Mucosa of stomach (tissue), 1 donor: ENCODE measurements around the gene PHF10.
A peak's percentile ranks its signal among the peaks of the same experiment; 100 is the strongest.
"Not testable (repeated sequence)": the region's sequence is repeated elsewhere in the genome, so short reads cannot be mapped to it uniquely, and the experiment has no call there.

Source experiments
- H3K27me3 ChIP-seq: one replicate; pipeline ENCODE4 v1.7.0; 2013; ENCODE audit warnings: mild to moderate bottlenecking, low read length; ENCODE audit not compliant: control insufficient read depth, insufficient read depth
- H3K36me3 ChIP-seq: one replicate; pipeline ENCODE4 v1.7.0; 2013; ENCODE audit warnings: low read length; ENCODE audit not compliant: control insufficient read depth, insufficient read depth
- H3K4me1 ChIP-seq: one replicate; pipeline ENCODE4 v1.7.0; 2013; ENCODE audit warnings: mild to moderate bottlenecking, low read length; ENCODE audit not compliant: control insufficient read depth, insufficient read depth
- H3K4me3 ChIP-seq: one replicate; pipeline ENCODE4 v1.7.0; 2013; ENCODE audit warnings: low read length
- H3K9ac ChIP-seq: one replicate; pipeline ENCODE4 v1.7.0; 2013; ENCODE audit warnings: mild to moderate bottlenecking, low read length, moderate library complexity
- H3K9me3 ChIP-seq: one replicate; pipeline ENCODE4 v1.7.0; 2013; ENCODE audit warnings: mild to moderate bottlenecking, low read length, moderate library complexity; ENCODE audit not compliant: control insufficient read depth
- donor health status: Pancreatic carcinoma.

Gene PHF10

DNA sequence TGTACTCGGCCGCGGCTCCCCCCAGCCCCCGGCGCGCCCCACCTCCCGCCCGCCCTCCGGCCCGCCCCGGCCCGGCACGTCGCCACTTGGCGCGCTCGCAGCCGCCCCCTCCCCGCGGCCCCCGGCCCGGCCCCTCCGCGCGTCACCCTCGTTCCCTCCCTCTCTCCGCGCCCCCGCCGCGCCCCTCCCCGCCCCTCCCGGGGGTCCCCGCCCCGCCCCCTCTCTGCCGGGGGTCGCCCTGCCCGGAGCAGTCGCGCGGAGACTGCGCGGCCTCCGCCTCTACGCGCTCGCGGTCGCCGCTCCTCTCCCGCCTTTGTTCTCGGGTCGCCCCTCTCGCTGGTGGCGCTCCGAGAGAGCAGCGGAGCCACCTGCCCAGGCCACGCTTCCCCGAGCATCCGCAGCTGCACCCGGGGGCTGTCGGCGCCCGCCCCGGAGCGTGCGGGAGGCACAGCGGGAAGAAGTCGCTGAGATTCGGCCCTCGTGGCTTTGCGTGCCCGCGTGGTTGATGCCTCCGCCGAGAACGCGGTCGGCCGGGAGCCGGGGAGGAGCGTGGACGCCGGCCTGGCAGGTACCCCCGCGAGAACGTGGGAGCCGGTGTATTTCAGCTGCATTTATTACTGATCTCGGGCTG lies at the start of gene PHF10:
PHF10 (minus strand) TSS at position 7 of the 631 bp plus-strand sequence. CDS start 569 bp downstream, outside the sequence.
- Histone ChIP-seq H3K4me1 (peaks cover 15% of the 10 kb centered on the region), H3K36me3 (no peaks in the 10 kb centered on the region), H3K9ac (peak within 1 kb of the TSS; percentile 82), H3K9me3 (no peaks in the 10 kb centered on the region), H3K4me3 (peak within 1 kb of the TSS; percentile 60), H3K27me3 (no peaks in the 10 kb centered on the region)

- H3K36me3 ChIP-seq, result no peaks in the 10 kb centered on the region
- H3K27me3 ChIP-seq, result no peaks in the 10 kb centered on the region
- no peaks in the 10 kb centered on the region for H3K4me1 ChIP-seq
- no peak overlapping the region for H3K4me3 ChIP-seq
- no peak overlapping the region for H3K9ac ChIP-seq
- no peaks in the 10 kb centered on the region for H3K9me3 ChIP-seq
Measured at GRCh38 chr6:169766921-169767736, 42.8 kb upstream of the PHF10 start.

GRCh38 chr6:169766232-169766631 lies 41.9 kb upstream of the PHF10 start:
- no peaks in the 10 kb centered on the region for H3K36me3 ChIP-seq
- no peaks in the 10 kb centered on the region for H3K9me3 ChIP-seq
- H3K4me3 ChIP-seq, result no peak overlapping the region
- H3K27me3 ChIP-seq, result no peaks in the 10 kb centered on the region
- no peaks in the 10 kb centered on the region for H3K4me1 ChIP-seq
- H3K9ac ChIP-seq, result no peak overlapping the region

- not testable (repeated sequence) for H3K27me3 ChIP-seq, H3K9ac ChIP-seq, H3K9me3 ChIP-seq, H3K4me3 ChIP-seq, H3K36me3 ChIP-seq, H3K4me1 ChIP-seq
Measured at GRCh38 chr6:169765789-169766188, 41.5 kb upstream of the PHF10 start.

GRCh38 chr6:169763881-169764280 lies 39.6 kb upstream of the PHF10 start:
- Histone ChIP-seq H3K36me3 (no peaks in the 10 kb centered on the region), H3K4me1 (no peaks in the 10 kb centered on the region), H3K27me3 (no peaks in the 10 kb centered on the region), H3K9me3 (no peaks in the 10 kb centered on the region), H3K4me3 (no peak overlapping the region), H3K9ac (no peak overlapping the region)

DNA sequence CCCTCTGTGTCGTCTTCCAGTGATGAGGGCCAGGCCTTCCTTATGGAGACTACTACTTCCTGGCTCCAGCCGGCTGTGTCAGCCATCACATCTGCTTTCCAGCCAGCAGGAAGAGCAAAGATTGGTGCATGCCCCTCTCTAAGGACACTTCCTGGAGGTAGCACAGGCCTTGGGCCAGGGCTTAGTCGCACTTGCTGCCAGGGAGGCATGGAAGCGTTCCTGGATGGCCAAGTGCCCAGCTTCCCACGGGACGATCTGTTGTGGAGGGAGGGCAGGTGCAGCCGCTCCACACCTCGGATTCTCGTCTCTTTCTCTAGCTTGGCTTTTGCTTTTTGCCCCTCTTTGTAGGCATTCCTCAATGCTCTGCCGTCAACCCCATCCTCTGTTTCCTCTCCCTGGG lies 39.0 kb upstream of the PHF10 start:
- Histone ChIP-seq H3K36me3 (no peaks in the 10 kb centered on the region), H3K27me3 (no peaks in the 10 kb centered on the region), H3K4me1 (no peaks in the 10 kb centered on the region), H3K4me3 (no peak overlapping the region), H3K9me3 (no peaks in the 10 kb centered on the region), H3K9ac (no peak overlapping the region)

DNA sequence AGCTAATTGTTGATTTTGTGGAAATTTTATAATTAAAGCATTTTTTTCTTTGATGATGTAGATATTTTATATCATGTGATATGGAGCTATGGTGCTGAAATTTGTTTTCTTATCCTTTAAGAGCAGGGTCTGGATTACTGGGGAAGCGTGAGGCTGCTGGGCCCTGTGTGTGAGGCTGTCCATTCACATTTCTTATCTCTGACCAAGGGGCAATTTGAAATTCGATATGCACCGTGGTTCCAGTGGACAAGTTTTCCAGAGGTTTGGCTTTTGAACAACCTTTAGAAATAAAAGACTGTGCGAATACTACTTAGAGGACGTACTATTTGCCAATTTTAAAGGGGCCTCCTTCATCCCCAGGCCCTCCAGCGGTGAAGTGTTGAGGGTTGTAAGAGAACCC lies 30.9 kb upstream of the PHF10 start:
- no peaks in the 10 kb centered on the region for H3K36me3 ChIP-seq
- H3K9me3 ChIP-seq, result no peaks in the 10 kb centered on the region
- H3K27me3 ChIP-seq, result no peaks in the 10 kb centered on the region
- no peak overlapping the region for H3K9ac ChIP-seq
- peaks cover 9% of the 10 kb centered on the region for H3K4me1 ChIP-seq
- H3K4me3 ChIP-seq, result no peak overlapping the region

DNA sequence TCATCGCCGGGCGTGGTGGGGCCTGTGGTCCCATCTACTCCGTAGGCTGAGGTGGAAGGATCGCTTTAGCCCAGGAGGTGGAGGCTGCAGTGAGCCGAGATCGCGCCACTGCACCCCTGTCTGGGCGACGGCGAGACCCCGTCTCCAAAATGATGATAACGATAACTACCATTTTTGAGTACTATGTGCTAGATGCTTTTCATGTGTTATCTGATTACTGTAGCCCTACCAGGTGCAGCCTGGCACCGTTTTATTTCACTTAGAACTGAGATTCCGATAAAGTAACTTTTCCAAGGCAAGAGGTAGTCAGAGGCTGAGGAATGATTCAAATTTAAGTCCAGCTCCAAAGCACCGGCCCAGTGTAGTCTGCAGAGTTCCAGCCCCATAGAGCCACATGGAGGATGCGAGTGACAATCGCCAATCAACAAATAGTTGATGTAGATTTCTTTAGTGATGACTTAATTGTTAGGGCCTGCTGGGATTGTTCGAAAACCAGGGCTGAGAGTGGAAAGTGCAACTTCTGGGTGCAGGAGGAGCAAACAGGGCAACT lies 27.8 kb upstream of the PHF10 start:
- peak overlapping the region; percentile 98 for H3K9ac ChIP-seq
- H3K27me3 ChIP-seq, result no peaks in the 10 kb centered on the region
- H3K36me3 ChIP-seq, result no peaks in the 10 kb centered on the region
- H3K4me3 ChIP-seq, result peak overlapping the region; percentile 69
- no peaks in the 10 kb centered on the region for H3K9me3 ChIP-seq
- H3K4me1 ChIP-seq, result peaks cover 9% of the 10 kb centered on the region

DNA sequence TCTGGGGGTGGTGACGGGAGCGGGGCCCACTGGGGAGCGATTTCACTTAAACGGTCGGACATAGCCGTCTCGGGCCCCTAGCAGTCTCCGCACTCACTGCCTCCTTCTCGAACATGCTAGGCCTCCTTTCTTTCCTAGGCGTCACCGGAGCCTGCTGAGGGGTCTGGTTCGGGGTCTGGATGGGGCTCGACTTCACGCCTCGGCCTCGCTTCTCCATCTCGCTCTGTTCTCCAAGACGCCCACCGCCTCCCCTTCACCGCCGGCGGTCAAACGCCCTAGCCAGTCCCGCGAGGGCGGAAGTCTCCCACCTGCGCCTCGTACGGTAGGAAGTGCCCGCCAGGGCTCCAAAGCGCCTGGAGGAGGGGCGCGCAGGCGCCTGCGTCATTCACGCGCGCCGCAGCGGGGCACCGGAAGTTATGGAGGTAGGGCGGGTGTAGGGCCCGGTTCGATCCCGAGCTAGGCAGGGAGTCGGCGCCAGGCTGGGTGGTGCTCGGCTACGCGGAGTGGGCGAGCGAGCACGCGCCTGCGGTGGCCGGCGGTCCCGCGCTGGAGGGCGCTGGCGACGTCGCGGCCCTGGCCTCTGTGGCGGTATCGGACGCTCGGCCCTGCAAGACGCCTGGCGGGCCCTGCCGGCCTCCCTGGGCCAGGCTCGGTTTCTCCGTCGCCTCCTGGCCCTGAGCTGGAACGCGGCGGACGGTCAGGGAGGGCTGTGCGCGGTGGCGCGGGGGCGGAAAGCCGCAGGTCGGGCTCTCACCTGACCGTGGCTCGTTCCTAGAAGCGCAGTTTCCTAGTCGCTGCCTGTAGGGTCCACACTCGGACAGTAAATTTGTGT lies 27.2 kb upstream of the PHF10 start, which contains the start of the genes DYNLT2 and ERMARD:
DYNLT2 (minus strand) TSS at position 331 of the 832 bp plus-strand sequence; CDS start at position 217, 114 bp downstream.
ERMARD (plus strand) TSS at position 381 of the 832 bp plus-strand sequence; CDS start at position 417, 36 bp downstream.
- Histone ChIP-seq H3K36me3 (no peaks in the 10 kb centered on the region), H3K4me3 (peak within 1 kb of the TSS; percentile 69), H3K27me3 (no peaks in the 10 kb centered on the region), H3K4me1 (peaks cover 9% of the 10 kb centered on the region), H3K9ac (peak within 1 kb of the TSS; percentile 98), H3K9me3 (no peaks in the 10 kb centered on the region)

DNA sequence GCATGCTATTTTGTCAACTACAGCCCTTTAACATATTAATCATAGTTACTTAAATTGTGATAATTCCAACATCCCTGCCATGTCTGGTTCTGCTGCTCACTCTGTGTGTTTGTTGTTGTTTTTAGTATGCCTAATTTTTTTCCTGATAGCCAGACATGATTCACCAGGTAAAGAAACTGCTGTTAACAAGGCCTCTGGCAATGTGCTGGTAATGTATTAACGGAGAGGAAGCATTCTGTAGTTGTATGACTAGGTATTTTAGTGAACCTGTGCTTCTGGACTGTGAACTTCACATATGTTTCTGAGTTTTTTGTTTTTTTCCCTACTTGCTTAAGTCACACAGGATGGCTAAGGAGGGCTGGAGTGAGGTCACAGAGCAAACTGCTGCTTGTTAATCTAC lies 22.3 kb upstream of the PHF10 start:
- no peaks in the 10 kb centered on the region for H3K27me3 ChIP-seq
- no peak overlapping the region for H3K9ac ChIP-seq
- H3K9me3 ChIP-seq, result no peaks in the 10 kb centered on the region
- no peak overlapping the region for H3K4me3 ChIP-seq
- H3K4me1 ChIP-seq, result no peaks in the 10 kb centered on the region
- no peaks in the 10 kb centered on the region for H3K36me3 ChIP-seq

- H3K4me1 ChIP-seq, result no peaks in the 10 kb centered on the region
- H3K9ac ChIP-seq, result no peak overlapping the region
- H3K4me3 ChIP-seq, result no peak overlapping the region
- H3K9me3 ChIP-seq, result no peaks in the 10 kb centered on the region
- H3K27me3 ChIP-seq, result no peaks in the 10 kb centered on the region
- no peaks in the 10 kb centered on the region for H3K36me3 ChIP-seq
Measured at GRCh38 chr6:169745405-169745804, 21.1 kb upstream of the PHF10 start.
